AG09319 (cell line): ENCODE results near the gene TMEM184A.
"Not testable (repeated sequence)": the region's sequence is repeated elsewhere in the genome, so short reads cannot be mapped to it uniquely, and the experiment has no call there.

ENCODE experiments used
- DNase-seq: peaks from one replicate; pipeline ENCODE4 v3.0.0-alpha.2; 2010; ENCODE audit warnings: low read depth; ENCODE audit errors: extremely low read depth
- TF ChIP-seq, protein P1 (sequence below): IDR thresholded peaks from 2 replicates; pipeline ENCODE4 v1.5.1; 2011; ENCODE audit warnings: low read depth, mild to moderate bottlenecking, inconsistent platforms, low read length, moderate library complexity

The TMEM184A gene

DNA sequence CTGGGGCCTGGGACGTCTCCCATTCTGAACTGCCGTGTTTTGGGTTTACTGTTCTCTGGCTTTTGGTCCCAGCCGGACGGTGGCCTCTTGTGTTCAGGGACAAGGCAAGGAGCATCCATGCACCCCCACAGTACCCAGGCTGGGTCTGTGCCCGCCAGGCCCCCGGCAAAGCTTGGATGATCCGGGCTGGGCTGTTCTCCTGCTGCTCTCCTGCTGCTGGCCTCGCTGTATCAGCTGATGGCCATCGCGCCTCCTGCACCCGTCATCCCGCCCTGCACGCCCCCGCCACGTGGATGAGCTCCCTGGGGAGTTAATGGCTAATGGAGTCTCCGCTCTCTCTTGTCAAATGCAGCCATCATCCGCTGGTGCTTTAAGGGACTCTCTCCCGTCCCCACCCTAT, 28.7 kb upstream of the TMEM184A start:
- DNase-seq = no peak
- TF ChIP-seq, protein P1, sequence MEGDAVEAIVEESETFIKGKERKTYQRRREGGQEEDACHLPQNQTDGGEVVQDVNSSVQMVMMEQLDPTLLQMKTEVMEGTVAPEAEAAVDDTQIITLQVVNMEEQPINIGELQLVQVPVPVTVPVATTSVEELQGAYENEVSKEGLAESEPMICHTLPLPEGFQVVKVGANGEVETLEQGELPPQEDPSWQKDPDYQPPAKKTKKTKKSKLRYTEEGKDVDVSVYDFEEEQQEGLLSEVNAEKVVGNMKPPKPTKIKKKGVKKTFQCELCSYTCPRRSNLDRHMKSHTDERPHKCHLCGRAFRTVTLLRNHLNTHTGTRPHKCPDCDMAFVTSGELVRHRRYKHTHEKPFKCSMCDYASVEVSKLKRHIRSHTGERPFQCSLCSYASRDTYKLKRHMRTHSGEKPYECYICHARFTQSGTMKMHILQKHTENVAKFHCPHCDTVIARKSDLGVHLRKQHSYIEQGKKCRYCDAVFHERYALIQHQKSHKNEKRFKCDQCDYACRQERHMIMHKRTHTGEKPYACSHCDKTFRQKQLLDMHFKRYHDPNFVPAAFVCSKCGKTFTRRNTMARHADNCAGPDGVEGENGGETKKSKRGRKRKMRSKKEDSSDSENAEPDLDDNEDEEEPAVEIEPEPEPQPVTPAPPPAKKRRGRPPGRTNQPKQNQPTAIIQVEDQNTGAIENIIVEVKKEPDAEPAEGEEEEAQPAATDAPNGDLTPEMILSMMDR = no peak

DNA sequence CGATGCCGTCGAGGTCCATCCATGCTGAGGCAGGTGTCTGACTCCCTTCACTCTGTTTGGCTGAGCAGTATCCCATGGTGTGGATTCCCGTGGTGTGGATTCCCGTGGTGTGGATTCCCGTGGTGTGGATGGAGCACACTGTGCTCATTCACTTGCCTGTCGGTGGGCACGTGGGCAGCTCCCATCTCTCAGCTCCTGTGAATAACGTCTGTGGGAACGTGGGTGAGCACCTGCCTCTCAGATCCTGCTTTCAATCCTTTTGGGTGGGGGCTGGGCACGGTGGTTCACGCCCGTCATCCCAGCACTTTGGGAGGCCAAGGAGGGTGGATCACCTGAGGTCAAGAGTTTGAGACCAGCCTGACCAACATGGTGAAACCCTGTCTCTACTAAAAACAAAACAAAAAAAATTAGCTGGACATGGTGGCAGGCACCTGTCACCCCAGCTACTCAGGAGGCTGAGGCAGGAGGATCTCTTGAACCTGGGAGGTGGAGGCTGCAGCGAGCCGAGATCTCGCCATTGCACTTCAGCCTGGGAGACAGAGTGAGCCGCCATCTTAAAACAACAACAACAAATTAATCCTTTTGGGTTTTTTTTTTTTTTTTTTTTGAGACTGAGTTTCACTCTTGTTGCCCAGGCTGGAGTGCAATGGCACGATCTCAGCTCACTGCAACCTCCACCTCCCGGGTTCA, 27.4 kb upstream of the TMEM184A start:
- DNase-seq = not testable (repeated sequence)

DNA sequence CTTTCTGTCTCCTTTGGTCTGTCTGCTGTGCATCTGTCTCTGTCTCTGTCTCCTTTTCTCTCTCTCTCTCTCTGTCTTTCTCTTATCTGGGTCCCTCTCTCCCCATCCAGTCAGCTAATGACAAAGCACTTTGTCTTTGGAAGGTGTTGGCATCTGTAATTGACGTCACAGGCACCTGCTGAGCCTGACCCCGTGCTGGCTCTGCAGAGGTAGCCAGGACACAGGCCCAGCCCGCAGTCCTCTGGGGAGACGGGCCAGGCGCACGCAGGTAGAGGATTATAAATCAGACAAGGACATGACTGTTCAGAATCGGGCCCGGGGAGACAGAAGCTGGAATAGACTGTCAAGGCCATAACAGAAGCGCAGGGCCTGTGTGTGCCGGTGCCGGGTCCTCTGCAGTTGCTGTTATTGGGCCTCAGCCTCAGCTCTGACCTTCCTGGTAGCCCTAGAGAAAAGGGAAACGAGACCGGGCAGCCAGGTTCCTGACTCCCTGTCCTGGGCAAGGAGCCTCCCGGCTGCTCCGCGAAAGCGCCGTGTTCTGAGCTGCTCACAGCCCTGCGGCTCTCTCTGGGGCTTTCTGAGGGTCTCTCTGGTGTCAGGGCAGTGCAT, 24.5 kb upstream of the TMEM184A start:
- TF ChIP-seq, protein P1 = no peak

DNA sequence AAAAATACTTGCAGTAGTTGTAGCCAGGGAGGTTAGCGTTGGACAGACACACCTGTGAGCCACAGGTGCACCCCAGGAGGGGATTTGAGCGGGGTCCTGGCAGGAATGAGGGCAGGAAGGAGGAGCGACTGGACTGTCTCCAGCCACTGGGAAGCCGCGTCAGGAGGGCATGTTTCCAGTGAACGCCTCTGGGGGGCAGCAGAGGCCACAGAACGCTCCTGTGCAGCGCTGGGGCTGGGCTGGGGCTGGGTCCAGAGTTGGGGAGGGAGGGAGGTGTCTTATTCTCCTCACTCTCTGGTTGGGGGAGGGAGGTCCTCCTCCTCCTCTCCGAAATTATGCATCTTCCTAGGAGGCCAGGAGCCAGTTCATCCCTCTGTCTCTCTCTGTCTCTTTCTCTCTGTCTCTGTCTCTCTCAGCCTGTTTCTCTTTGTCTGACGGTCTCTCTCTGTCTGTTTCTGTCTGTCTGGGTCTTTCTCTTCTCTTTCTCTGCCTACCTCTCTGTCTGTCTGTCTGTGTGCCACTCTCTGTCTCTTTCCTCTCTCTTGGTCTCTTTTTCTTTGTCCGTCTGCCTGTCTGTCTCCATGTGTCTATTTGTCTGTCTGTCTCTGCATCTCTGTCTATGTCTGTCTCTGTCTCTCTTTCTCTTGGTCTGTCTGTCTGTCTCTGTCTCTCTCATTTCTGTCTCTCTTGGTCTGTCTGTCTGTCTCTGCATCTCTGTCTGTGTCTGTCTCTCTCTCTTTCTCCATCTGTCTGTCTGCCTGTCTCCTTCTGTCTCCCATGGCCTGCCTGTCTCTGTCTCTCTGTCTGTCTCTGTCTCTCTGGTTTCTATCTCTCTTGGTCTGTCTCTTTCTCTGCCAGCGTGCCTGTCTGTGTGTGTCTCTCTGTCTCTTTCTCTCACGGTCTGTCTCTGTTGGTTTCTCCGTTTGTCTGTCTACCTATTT, 23.7 kb upstream of the TMEM184A start:
- TF ChIP-seq, protein P1 = peak; percentile 83
- no peak for DNase-seq

More for the DNA sequence above, 24.5 kb upstream of the TMEM184A start:
- no peak for DNase-seq

DNA sequence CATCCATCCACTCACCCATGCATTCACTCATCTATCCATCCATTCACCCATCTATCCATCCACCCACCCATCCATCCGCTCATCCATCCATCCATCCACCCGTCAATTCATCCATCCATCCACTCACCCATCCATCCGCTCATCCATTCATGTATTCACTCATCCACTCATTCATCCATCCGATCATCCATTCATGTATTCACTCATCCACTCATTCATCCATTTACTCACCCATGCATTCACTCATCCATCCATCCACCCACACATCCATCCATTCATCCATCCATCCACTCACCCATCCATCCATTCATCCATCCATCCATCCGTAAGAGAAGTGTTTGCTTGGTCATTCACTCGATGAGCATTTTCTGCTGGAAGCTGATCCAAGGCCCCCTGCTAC, 22.5 kb upstream of the TMEM184A start:
- DNase-seq = no peak
- TF ChIP-seq, protein P1 = no peak

DNA sequence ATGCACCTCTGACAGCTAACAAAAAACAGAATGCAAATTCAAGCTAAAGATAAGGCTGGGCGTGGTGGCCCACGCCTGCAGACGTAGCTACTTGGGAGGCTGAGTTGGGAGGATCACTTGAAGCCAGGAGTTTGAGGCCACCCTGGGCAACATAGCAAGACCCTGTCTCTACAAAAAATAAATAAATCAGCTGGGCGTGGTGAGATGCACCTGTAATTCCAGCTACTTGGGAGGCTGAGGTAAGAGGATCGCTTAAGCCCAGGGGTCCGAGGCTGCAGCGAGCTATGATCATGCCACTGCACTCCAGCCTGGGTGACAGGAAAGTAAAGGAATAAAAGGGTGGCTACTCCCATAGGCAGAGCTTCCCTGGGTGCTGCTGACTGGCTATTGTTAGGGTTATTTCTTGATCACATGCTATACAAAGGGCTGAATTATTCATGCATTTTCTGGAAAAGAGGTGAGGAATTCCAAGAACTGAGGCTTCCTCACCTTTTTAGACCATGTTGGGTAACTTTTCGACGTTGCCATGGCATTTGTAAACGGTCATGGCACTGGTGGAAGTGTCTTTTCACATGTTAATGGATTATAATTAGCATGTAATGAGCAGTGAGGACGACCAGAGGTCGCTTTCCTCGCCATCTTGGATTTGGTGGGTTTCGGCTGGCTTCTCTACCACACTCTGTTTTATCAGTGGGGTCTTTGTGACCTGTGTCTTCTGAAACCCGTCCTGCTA, 20.7 kb upstream of the TMEM184A start:
- no peak for DNase-seq
- TF ChIP-seq, protein P1 = no peak

DNA sequence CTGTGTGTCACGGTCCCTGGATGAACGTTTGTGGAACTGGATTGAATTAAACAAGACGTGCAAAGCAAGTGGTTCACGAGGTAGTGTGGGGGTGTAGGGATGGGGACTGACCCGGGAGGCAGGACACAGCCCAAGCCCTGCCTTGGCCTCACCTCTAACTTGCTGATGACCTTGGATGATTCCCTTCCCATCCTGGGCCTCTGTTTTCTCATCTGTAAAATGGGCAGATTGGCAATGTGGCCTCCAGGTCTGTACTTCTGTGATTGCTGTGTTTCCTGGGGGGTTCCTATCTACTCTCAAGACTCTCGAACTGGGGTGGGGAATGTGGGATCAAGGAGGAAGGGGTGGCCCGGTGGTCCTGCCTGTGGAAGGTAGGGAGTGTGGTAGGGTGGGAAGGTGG, 19.8 kb upstream of the TMEM184A start:
- TF ChIP-seq, protein P1 = no peak

More for the DNA sequence above, 19.8 kb upstream of the TMEM184A start:
- DNase-seq = no peak
